HUES6 (cell line): ENCODE data around the gene BIK.

Experiments used
- H3K27ac ChIP-seq: 2 replicates; pipeline ENCODE4 v1.7.0; 2013; ENCODE audit warnings: low read depth, mild to moderate bottlenecking, low read length, inconsistent platforms
- H3K27me3 ChIP-seq: 2 replicates; pipeline ENCODE4 v1.6.1; 2013; ENCODE audit warnings: low read length; ENCODE audit not compliant: control insufficient read depth, insufficient read depth
- H3K36me3 ChIP-seq: 2 replicates; pipeline ENCODE4 v1.6.1; 2013; ENCODE audit warnings: low read length; ENCODE audit not compliant: control insufficient read depth, insufficient read depth
- H3K4me1 ChIP-seq: 2 replicates; pipeline ENCODE4 v1.6.1; 2013; ENCODE audit warnings: low read length; ENCODE audit not compliant: control insufficient read depth, insufficient read depth
- H3K4me3 ChIP-seq: 2 replicates; pipeline ENCODE4 v1.5.1; 2013; ENCODE audit warnings: low read depth, low read length
- H3K9ac ChIP-seq: one replicate; pipeline ENCODE4 v1.6.1; 2013; ENCODE audit warnings: mild to moderate bottlenecking, low read length
- H3K9me3 ChIP-seq: 2 replicates; pipeline ENCODE4 v1.6.1; 2013; ENCODE audit warnings: low read depth, low read length; ENCODE audit not compliant: control insufficient read depth, insufficient read depth

BIK gene

DNA sequence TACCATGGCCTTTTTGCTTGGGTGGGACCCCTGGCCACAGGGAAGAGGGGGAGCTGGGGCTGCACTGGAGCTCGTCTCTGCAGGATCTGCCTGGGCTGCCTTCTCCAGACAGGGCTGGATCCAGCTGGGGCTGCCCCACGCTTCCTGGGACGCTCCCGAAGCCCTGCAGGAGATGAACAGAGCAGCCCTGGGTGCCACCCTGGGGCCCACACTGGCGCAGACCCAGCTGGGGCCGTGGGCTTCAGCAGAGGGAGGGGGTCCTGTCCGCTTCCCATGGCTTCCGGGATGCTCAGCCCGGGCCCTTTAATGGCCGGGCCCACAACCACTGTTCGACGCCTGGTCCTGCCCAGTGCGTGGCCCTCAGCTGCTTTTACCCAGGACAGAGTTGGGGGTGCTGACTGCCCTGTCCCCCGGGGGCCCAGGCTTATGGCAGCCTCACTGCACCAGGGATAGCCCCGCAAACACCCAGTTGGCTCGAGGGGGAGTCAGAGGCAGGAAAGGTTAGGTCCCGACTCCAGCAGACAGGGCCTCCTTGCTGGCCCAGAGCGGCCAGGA, 52.8 kb downstream of the BIK start:
- Histone ChIP-seq H3K9ac (no peak overlapping the region), H3K27ac (no peak overlapping the region), H3K4me1 (no peaks in the 10 kb centered on the region), H3K9me3 (no peaks in the 10 kb centered on the region), H3K4me3 (no peak overlapping the region), H3K36me3 (peaks cover 12% of the 10 kb centered on the region), H3K27me3 (no peaks in the 10 kb centered on the region)

DNA sequence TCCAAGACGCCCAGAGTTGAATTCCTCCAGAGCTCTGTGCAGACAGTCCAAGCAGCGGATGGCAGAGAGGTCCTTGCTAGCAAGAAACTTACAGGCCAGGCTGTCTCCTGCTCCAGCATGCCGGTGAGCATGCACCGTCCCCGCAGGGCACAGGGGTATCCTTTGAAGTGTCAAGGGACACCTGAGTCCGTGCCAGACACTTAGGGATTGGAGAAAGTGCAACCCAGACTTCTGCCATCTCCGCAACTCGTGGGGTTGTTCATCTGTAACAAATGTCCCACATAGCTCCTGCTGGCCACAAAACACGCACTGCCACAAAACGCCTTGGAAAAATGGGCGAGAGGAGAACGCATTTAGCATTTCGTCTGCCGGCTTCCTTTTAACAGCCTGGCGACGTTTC, 54.1 kb downstream of the BIK start:
- H3K4me3 ChIP-seq, result no peak overlapping the region
- no peaks in the 10 kb centered on the region for H3K4me1 ChIP-seq
- H3K9ac ChIP-seq, result no peak overlapping the region
- H3K27ac ChIP-seq, result no peak overlapping the region
- H3K9me3 ChIP-seq, result no peaks in the 10 kb centered on the region
- H3K27me3 ChIP-seq, result no peaks in the 10 kb centered on the region
- peaks cover 26% of the 10 kb centered on the region for H3K36me3 ChIP-seq

DNA sequence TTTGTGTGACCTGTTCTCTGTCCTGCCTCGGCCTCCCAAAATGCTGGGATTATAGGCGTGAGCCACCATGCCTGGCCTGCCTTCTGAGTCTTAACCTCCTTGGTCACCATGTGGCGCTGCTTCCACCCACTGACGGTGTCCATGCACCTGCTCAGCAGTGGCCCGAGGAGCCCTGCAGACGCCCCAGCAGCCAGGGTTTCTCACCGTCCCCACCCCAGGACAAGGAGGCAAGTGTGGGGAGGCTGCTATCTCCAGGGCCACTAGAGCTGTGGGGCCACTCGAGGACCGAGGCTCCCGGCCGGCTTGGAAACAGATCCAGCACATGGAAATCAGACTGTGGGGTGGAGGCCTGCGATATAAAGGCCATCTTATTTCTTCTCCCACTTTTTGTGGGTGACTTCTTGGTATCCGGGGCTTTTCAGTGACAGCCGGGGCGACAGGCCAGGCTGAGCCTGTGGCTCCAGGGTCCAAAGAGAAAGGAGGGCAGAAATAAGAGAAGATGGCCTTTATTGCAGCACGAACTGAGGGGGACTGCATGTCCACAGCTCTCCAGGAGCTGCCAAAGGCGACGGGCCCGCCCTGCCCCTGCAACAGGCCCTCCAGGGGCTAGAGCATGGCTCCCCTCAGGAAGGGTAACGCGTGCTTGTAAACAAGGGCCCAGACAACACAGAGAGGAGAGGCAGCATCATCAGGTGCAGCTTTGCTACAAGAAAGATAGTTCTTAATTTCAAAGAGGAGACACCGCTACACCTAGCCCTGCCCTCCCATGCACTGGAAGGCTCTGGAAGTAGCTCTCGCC, 55.8 kb downstream of the BIK start:
- no peak overlapping the region for H3K27ac ChIP-seq
- H3K4me1 ChIP-seq, result no peaks in the 10 kb centered on the region
- no peak overlapping the region for H3K9ac ChIP-seq
- no peaks in the 10 kb centered on the region for H3K27me3 ChIP-seq
- H3K36me3 ChIP-seq, result peaks cover 43% of the 10 kb centered on the region
- no peaks in the 10 kb centered on the region for H3K9me3 ChIP-seq
- H3K4me3 ChIP-seq, result no peak overlapping the region

DNA sequence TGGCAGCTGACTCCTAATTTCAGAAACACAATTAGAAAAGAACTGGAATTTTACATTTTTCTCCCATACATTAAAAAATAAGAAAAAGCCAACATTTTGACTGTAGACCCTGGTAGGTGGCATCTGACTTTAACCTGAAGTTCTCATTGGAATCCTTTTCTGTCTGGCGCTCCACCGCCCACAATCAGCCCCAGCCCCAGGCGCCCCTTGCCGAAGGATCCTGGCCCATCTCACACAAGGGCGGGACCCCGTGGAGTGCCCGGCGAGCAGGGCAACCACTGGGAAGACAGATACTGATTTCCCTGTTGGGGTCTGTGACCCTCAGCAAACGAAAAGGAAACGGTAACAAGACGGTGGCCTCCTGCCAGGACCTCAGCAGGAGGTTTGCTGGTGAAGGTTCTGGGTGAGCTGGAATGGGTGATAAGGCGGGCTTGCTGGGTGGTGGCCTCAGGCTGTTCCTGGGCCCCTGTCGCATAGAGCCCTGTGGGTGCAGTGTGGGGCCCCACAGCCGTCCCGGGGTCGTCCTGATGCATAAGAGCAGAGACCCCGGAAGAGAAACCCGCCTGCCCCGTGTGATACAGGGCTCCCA, 56.5 kb downstream of the BIK start:
- Histone ChIP-seq H3K27ac (no peak overlapping the region), H3K9me3 (no peaks in the 10 kb centered on the region), H3K36me3 (peaks cover 50% of the 10 kb centered on the region), H3K9ac (no peak overlapping the region), H3K27me3 (no peaks in the 10 kb centered on the region), H3K4me1 (no peaks in the 10 kb centered on the region), H3K4me3 (no peak overlapping the region)

DNA sequence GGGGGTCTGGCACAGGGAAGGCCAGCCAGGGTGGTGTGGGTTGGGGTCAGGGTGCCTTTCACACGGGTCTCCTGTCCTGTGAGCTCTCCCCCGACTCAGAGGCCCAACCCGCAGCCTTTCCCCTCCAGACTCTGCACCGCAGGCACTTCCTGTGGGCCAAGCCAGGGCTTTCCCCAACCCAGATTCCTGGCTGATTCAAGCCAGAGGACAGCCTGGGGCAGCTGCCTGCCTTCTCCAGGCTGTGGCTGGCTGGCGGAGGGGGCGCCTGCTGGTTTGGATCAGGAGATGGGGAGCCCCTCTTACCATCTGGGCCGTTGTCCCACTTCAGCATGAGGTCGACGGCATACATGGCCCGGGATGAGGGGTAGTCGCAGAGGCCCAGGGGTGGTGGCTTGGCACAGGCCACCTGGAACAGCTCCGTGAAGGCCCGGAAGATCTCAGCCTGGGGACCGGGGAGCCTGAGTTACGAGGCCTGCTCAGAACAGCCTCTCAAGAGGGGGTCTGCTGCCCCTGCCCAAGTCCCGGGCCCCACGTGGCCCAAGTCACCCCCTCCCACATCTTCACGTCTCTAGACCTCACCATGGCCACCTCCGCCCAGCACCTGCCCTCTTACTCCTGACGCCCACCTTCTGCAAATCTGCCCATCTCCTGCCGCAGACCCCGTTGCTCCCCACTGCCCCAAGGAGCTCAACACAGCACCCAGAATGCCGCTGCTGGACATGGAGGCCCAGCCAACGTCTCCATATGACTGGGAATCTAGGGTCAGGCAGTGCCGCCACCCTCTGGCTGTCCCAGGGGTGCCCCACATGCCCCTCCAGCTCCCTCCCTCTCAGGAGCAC, 58.1 kb downstream of the BIK start:
- Histone ChIP-seq H3K27me3 (no peaks in the 10 kb centered on the region), H3K4me1 (no peaks in the 10 kb centered on the region), H3K9ac (no peak overlapping the region), H3K27ac (no peak overlapping the region), H3K4me3 (no peak overlapping the region), H3K36me3 (peaks cover 65% of the 10 kb centered on the region), H3K9me3 (no peaks in the 10 kb centered on the region)

DNA sequence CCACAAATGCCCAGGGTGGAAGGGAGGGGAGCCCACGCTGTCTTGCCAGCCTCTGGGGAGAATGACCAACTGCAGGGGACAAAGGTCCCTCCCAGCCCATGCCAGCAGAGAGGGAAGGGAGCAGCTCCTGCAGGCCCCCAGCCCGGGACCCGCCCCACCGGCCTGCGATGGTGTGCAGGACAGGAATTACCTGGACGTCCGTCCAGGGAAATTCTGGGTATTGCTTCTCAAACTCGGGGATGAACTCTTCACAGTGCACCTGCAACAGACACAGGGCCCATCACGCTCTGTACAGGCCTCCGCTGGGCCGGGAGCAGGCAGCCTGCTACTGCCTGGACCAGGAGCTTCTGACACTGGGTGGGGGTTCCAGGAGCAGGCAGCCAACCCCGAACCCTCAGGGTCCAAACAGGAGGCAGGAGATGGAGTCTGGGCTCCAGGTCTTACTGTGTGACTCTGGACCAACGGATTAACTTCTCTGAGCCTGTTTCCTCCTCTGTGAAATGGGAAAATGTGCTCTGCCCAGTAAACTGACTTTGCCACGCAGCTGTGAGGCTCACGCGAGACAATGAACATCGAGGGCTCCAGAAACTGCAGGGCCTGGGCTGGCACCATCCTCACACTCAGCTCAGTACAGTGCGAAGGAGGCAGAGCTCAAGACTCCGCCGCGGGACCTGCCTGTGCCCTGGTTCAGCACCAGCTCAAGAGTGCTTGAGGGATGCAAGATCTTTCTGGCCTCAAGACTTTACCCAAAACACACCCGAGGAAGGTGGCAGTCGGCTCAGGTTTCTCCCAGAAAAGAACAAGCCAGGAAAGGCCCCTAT, 59.0 kb downstream of the BIK start:
- H3K9ac ChIP-seq, result no peak overlapping the region
- H3K9me3 ChIP-seq, result no peaks in the 10 kb centered on the region
- H3K4me3 ChIP-seq, result no peak overlapping the region
- H3K4me1 ChIP-seq, result no peaks in the 10 kb centered on the region
- H3K27me3 ChIP-seq, result no peaks in the 10 kb centered on the region
- peaks cover 73% of the 10 kb centered on the region for H3K36me3 ChIP-seq
- no peak overlapping the region for H3K27ac ChIP-seq

DNA sequence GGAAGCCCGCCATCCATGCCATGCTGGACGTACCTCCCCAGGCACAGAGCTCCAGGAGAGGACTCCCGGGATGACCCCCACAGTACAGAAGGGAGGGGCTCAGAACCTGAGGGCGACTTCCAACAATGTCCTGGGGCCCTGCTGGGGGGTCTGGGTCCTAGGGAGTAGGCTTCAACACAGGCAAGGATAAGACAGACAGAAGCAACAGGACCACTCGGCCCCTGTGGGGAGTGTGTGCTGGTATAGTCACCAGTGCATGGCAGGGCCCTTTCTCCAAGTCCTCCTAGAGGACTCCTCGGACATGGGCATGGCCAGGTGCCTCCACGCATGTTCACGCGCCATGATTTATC, 59.6 kb downstream of the BIK start:
- Histone ChIP-seq H3K4me3 (no peak overlapping the region), H3K27me3 (no peaks in the 10 kb centered on the region), H3K9me3 (no peaks in the 10 kb centered on the region), H3K36me3 (peaks cover 79% of the 10 kb centered on the region), H3K9ac (no peak overlapping the region), H3K4me1 (no peaks in the 10 kb centered on the region), H3K27ac (no peak overlapping the region)

DNA sequence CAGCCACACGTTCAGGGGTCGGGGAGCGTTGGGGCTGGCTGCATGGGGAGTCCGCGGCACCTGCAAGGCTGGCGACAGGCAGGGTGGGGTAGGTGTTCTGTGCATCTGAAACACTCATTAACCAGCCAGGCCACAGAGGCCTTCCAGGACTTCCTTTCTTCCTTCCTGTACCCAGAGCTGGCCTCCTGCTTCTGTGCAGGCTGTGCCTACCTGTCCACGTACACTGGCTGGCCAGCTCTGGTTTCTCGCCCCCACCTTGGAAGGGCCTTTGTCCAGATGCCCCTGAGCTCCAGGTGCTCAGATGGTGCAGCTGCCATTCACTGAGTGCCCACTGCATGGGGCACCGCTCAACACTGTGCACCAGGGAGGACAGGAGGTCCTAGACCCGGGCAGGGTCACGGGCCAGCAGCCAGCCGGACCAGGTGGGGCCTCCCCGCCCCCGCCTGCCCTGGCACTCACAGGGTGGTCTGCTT, 60.5 kb downstream of the BIK start:
- Histone ChIP-seq H3K36me3 (peaks cover 88% of the 10 kb centered on the region), H3K27me3 (no peaks in the 10 kb centered on the region), H3K9ac (no peak overlapping the region), H3K4me1 (no peaks in the 10 kb centered on the region), H3K9me3 (no peaks in the 10 kb centered on the region), H3K27ac (no peak overlapping the region), H3K4me3 (no peak overlapping the region)

DNA sequence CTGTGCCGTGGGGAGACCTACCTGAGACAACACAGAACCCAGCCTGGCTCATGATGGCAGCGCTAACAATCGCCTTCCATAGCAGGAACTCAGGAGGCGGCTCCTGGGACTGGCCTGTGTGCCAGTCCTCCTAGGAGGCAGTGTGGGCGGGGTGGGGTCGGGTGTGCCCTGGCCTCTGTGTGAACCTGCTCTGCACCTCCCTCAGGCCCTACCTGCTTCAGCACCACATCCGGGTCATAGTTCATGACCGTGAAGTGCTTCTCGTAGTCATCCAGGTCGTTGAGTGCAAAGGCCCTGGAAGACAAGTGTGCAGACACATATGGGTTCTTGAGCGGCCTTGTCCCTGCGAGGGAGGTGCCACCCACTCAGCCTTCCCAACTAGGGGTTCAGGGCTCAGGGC, 61.1 kb downstream of the BIK start:
- Histone ChIP-seq H3K27me3 (no peaks in the 10 kb centered on the region), H3K4me3 (no peak overlapping the region), H3K4me1 (no peaks in the 10 kb centered on the region), H3K9me3 (no peaks in the 10 kb centered on the region), H3K36me3 (peaks cover 92% of the 10 kb centered on the region), H3K27ac (no peak overlapping the region), H3K9ac (no peak overlapping the region)

DNA sequence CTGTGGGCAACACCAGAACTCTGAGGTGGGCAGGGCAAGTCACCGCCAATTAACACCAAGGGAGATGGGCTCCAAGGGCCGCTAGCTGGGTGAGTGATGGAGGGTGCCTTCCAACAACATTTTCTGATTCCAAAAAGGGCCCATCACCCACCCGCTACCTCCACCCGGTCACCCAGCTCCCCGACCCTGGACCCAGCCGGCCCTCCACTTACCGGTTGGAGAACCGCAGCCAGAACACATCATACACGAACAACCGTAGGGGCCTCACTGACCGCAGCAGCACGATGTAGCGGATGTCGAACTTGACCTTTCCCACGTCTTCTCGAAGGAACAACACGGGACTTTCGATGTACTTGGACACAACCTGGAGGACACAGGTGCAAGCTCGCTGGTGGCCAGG, 61.6 kb downstream of the BIK start:
- Histone ChIP-seq H3K36me3 (peaks cover 90% of the 10 kb centered on the region), H3K9me3 (no peaks in the 10 kb centered on the region), H3K4me3 (no peak overlapping the region), H3K4me1 (no peaks in the 10 kb centered on the region), H3K27me3 (no peaks in the 10 kb centered on the region), H3K9ac (no peak overlapping the region), H3K27ac (no peak overlapping the region)
